ENCODE results near the gene ANKHD1.
"Not testable (repeated sequence)": the region's sequence is repeated elsewhere in the genome, so short reads cannot be mapped to it uniquely, and the experiment has no call there.

The ANKHD1 gene

GRCh38 chr5:140421375-140421774 lies 19.7 kb downstream of the ANKHD1 start:
- not testable (repeated sequence) for DNase-seq

DNA sequence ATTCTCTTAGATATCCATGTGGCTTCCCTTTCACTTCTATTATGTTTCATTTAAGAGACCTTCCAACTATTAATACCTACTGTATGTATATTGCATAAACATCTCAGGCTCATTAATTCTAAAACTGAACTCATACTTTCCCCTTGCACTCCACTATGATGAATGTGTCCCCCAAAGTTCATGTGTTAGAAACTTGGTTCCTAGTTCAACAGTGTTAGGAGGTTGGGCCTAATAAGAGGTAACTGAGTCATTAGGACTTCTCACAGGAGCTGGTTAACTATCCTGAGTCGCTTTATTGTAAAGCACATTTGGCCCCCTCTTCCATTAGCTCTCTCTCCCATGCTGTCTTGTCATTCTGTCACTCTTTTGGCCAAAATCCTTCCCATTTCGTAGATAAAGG lies 22.0 kb downstream of the ANKHD1 start:
- no peak for DNase-seq

DNA sequence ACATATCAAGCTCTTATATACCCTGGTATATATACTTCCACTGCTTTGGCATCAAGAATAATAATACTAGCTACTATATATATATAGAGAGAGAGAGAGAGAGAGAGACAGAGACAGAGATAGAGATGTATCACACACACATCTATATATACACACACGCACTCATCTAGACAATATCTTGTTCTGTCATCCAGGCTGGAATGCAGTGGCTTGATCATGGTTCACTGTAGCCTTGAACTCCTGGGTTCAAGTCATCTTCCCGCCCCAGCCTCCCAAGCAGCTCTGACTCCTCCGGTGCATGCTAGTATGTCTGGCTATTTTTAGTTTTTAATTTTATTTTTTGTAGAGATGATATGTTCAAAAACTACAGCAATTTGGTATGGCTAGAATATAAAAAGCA lies 22.5 kb downstream of the ANKHD1 start:
- DNase-seq, result no peak

GRCh38 chr5:140427726-140428125 lies 26.1 kb downstream of the ANKHD1 start:
- DNase-seq, result not testable (repeated sequence)

- no peak for DNase-seq
These were observed 28.1 kb downstream of the ANKHD1 start for GRCh38 chr5:140429724-140430123.

DNA sequence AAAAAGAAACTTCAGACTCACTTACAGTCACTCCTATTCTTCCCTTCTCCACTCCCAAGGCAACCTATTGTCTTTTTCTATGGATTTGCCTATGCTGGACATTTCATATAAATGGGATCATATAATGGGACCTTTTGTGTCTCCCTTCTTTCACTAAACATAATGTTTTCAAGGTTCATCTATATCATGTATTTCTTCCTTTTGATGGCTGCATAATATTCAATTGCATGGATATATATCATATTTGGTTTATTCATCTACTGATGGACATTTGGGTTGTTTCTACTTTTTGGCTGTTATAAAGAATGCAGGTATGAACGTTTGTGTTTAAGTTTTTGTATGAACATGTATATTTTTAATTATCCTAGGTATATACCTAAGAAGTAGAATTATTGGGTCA lies 30.6 kb downstream of the ANKHD1 start:
- no peak for DNase-seq

DNA sequence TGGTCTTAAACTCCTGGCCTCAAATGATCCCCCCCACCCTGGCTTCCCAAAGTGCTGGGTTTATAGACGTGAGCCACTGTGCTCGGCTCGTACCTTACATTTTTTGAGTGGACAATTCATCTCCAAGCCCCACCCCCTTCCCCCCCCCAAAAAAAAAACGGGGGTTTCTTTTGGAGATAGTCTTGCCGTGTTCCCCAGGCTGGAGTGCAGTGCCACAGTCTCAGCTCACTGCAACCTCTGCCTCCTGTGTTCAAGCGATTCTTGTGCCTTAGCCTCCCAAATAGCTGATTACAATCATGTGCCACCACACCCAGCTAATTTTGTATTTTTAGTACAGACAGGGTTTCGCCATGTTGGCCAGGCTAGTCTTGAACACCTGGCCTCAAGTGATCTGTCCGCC lies 31.3 kb downstream of the ANKHD1 start:
- no peak for DNase-seq

GRCh38 chr5:140457368-140457767 lies 55.7 kb downstream of the ANKHD1 start:
- not testable (repeated sequence) for DNase-seq

DNA sequence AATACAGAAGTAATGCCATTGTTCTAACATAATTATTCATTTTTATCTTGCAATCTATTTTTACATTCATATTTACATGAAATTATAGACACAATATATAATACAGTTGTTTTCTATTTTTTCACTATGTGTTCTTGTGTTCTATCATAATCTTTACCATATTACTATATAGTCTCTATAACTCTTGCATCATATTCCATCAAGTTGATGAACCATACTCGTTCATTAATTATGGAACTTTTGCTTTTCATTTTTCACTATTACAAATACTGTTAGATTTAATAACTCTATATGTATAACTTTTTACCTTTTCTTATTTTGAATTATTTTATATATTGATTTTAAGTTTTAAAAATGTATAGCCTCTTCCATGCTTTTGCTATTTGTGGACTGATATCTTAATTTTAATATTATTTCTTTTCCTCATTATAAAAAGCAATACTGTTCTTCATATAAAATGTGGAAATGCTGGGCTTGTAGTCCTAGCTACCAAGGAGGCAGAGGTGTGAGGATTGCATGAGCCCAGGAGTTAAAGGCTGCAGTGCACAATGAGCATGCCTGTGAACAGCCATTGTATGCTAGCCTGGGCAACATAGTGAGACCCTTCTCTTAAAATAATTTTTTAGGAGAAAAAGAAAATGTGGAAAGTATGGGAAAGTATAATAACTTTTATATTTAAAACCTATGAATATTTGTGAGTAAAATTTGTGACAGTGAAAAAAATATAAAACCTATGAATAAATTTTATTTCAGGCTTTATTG lies 65.5 kb downstream of the ANKHD1 start:
- no peak for DNase-seq

DNA sequence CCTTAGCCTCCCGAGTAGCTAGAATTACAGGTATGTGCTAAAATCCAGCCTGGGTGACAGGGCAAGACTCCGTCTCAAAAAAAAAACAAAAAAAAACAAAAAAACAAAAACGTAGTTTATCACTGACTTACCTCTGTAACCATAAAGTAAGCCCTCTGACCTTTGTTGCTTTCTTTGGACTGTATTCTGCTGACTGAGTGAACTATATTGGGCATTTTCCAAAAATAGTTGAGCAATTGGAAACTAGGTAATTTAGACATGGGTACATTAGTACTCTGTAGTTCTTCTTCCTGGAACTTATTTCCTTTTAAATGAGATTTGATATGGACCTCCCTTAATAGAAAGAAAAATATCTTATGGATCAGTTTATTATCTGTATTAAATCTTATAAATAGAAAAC lies 66.6 kb downstream of the ANKHD1 start:
- DNase-seq, result no peak

DNA sequence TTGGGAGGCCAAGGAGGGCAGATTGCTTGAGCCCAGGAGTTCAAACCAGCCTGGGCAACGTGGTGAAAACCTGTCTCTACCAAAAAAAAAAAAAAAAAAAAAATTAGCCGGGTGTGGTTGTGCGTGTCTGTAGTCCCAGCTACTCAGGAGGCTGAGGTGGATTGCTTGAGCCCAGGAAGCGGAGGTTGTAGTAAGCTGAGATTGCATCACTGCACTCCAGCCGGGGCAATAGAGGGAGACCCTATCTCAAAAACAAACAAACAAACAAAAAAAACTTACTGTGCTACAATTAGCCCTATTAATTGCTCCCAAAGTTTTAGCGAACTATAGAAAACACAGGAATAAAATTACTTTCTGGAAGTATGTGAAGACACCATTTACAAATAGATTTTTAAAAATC lies 67.6 kb downstream of the ANKHD1 start:
- DNase-seq, result no peak

DNA sequence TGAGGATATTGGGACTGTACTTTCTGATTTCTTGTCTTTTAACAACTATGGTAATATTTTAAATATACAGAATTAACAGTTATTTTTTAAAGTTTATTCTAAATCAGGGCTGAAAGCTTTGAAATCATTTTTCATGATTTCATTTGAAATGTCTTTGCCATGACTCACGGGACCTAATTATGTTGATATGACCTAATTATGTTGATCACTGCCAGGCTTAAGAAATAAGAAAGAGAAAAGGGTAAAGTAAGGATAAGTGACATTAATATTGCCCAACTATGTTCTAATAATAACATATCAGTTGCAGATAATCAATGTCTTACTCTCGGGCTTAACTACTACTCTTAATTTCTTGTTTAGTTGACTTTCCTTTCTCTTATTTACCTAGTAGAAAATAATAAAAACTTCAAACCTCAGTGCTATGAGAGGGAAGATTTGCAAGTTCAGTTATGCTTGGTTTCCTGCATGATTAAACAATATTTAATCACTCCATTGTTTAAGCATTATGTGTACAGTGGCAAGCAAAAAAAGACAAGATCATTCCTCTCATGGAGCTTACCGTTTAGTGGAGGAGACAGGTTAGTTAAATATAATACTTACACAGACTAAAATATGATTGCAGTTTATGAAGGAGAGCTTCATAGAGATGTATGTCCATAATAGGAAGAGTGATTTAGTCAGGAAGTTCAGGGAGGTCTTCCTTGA lies 78.8 kb downstream of the ANKHD1 start:
- no peak for DNase-seq

DNA sequence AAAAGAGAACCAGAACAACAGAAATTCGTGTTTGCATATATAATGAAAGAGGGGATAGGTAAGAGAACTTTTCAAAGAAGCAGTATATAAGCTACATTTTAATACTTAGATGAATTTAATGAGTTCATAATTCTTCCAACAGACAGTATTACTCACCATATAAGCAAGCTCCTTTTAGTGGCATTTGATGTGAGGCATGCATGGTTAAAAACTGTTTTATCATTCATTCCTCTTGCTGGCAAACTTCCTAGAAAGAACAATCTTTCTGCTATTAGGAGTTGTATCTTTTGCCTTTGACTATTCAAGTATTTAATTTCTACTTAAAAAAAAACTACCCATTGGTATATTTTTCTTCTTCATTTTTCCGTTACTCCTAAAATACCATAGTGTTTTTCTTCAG lies 80.1 kb downstream of the ANKHD1 start:
- DNase-seq, result no peak

DNA sequence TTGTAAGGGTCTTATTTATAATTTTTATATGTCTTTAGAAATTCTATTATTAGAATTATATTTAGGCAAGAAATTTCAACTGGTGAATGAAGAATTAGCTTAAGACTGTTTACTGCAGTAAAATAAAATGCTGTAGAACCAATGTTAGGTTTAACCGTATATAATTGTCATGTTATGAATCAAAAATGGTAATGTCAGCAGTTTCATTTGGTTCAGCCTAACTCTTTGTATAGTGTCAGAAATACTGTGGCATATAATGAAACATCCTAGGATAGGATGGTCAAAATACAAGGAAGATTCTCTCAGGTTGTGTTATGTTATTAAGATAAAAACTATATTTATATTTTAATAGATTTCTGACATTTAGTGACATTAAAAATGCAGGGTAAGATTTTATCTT lies 81.4 kb downstream of the ANKHD1 start:
- DNase-seq, result no peak

- not testable (repeated sequence) for DNase-seq
These were observed 86.5 kb downstream of the ANKHD1 start for GRCh38 chr5:140488141-140488540.

DNA sequence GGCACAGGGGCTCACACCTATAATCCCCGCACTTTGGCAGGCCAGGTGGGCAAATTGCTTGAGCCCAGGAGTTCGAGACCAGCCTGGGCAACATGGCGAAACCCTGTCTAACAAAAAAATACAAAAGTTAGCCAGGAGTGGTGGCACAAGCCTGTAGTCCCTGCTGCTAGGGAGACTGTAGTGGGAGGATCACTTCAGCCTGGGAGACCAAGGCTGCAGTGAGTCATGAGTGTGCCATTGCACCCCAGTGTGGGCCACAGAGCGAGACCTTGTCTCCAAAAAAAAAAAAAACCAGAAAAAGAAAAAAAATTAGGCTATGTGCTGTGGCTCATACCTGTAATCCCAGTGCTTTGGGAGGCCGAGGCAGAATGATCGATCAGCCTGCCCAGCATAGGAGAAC lies 87.3 kb downstream of the ANKHD1 start:
- no peak for DNase-seq

DNA sequence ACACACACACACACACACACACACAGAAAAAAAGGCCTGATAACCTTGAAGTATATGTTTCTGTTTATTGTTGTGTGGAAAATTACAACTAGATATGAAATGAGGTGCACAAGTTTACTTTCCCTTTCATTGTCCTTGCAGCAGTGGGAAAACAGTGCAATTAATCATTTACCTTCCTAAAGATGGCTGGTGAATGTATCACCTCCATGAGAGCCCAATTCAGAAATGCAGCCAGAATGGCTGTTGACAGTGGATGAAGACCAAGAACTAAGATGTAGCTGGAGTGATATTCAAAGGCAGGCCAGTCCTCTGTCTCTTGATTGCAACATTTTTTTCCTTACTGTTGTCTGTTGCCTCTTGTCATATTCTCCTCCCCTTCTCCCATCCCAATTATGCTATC lies 96.3 kb downstream of the ANKHD1 start:
- DNase-seq, result no peak

GRCh38 chr5:140498591-140498990 lies 97.0 kb downstream of the ANKHD1 start:
- no peak for DNase-seq

GRCh38 chr5:140502834-140503233 lies 101.2 kb downstream of the ANKHD1 start:
- DNase-seq, result no peak

DNA sequence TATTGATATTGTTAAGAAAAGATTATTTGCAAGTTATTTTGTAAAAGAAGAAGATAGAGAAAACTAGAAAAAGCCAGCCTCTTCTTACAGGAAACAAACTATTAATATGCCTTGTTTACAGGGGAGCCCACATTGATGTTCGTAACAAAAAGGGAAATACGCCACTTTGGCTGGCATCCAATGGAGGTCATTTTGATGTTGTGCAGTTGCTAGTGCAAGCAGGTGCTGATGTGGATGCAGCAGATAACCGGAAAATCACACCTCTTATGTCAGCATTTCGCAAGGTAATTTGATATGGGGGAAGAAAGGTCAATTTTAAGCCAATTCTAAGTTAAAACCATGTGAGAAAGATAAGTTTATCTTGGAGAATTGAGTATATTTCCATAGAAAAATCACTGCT lies 108.3 kb downstream of the ANKHD1 start:
- no peak for DNase-seq

GRCh38 chr5:140513124-140513523 lies 111.5 kb downstream of the ANKHD1 start:
- DNase-seq, result no peak

DNA sequence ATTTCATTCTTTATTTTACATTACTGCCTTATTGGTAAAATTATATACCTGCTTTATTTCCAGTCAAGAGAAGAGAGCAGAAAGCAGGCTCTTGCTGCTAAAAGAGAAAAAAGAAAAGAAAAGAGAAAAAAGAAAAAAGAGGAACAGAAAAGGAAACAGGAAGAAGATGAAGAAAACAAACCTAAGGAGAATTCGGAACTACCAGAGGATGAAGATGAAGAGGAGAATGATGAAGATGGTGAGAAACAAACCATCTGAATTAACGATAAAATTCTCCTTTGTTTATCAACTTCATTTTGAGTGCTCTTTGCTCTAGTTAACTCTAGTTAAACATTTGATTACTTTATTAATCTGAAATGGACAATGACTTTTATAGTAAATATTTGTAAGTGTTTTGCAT lies 122.4 kb downstream of the ANKHD1 start:
- DNase-seq, result no peak

- no peak for DNase-seq
These were observed 138.6 kb downstream of the ANKHD1 start for GRCh38 chr5:140540227-140540626.

GRCh38 chr5:140542972-140543371 lies 141.3 kb downstream of the ANKHD1 start:
- no peak for DNase-seq

- no peak for DNase-seq
These were observed 143.4 kb downstream of the ANKHD1 start for GRCh38 chr5:140544986-140545385.
